ENCODE results near the gene RAB6B. TPM values are rescaled to one million over a fixed set of nuclear protein-coding genes. Genes with fewer than 3 reads are reported as not detected.

Gene RAB6B
- total RNA-seq, 1 experiment from 2014 or later = 0.52 TPM

DNA sequence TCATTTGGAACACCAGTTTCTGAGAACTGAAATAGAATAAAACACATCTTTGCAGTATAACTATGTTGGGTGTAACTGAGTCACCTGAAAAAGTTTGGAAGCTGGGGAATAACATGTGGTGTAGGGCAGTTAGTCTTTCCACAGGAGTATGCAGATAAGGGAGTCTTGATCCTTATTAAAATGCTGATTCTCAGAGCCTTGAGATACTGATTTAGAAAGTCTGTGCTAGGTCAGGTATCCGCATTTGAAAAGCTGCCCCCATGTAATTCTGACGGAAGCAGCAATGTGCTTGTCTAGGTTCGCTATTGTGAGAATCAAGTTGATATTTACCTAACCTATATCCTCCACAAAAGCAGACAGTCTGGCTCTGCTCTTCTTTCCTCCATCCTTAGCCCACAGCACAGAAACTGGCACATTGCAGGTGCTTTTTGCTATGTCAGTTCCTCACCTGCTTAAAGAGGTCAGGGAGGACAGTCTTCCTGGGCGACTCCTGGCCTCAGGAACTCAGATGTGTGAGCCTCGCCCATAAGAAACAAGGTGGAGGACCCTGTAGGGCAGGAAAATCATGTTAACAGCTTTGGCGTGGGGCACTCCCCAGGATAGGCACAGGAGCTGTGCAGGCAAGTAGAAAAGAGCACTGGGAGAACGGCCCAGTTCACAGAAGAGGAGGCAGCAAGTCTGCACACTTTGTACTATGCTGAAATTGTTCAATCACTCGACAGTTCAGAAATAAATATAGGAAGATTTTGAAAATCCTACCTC, 117.7 kb downstream of the RAB6B start:
- POLR2A ChIA-PET (ENCODE audit: unreplicated experiment) = no interaction called here
- no peak for DNase-seq

DNA sequence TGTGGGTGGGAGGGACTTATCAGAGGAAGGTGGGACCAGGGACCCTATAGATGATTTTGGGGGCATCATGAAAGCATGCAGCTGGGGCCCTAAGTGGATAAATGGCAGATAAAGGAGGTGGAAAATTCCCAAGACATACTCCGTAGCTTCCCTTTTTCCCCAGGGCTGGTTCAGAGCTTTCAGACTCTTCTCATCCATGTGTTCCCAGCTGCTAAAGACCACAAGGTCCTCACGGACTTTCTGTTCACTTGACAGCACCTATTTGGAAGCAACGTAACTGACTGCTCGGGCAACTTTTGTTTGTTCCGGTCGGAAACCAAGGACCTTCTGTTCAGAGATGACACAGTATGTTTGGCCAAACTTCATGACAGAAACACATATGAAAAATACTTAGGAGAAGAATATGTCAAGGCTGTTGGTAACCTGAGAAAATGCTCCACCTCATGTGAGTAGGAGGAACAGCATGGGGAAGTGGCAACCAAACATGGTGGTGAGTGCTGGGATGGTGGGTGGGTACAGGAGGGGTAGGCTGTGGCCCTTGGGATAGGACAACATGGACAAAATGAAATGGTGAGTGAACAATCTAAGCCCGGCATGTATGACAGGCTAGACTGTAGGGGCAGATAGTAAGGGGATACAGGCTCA, 118.8 kb downstream of the RAB6B start:
- Histone ChIP-seq H3K79me2 (ENCODE audit: low read depth) (no peaks in the 10 kb centered on the region), H3K9me3 (ENCODE audit: insufficient read depth, low read depth) (no peaks in the 10 kb centered on the region), H3K4me1 (replicated peaks; ENCODE audit: insufficient read depth) (no peaks in the 10 kb centered on the region), H3K4me3 (no peak overlapping the region), H2AFZ (no peak overlapping the region), H3K27ac (no peak overlapping the region), H4K20me1 (ENCODE audit: insufficient read depth) (no peaks in the 10 kb centered on the region), H3F3A (ENCODE audit: insufficient read depth, low read depth) (no peaks in the 10 kb centered on the region), H3K9me2 (ENCODE audit: insufficient read depth) (no peaks in the 10 kb centered on the region), H3K36me3 (ENCODE audit: low read depth) (no peaks in the 10 kb centered on the region), H3K27me3 (ENCODE audit: insufficient read depth, low read depth) (0 out of 2 replicates have a peak, but pooled peaks cover 8% of the 10 kb centered on the region), H3K4me2 (no peak overlapping the region)
- TF ChIP-seq EZH2 (IDR thresholded peaks at IDR 0.05; ENCODE audit: low read depth) = no peak
- TF ChIP-seq, protein P1, sequence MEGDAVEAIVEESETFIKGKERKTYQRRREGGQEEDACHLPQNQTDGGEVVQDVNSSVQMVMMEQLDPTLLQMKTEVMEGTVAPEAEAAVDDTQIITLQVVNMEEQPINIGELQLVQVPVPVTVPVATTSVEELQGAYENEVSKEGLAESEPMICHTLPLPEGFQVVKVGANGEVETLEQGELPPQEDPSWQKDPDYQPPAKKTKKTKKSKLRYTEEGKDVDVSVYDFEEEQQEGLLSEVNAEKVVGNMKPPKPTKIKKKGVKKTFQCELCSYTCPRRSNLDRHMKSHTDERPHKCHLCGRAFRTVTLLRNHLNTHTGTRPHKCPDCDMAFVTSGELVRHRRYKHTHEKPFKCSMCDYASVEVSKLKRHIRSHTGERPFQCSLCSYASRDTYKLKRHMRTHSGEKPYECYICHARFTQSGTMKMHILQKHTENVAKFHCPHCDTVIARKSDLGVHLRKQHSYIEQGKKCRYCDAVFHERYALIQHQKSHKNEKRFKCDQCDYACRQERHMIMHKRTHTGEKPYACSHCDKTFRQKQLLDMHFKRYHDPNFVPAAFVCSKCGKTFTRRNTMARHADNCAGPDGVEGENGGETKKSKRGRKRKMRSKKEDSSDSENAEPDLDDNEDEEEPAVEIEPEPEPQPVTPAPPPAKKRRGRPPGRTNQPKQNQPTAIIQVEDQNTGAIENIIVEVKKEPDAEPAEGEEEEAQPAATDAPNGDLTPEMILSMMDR (conservative IDR thresholded peaks at IDR 0.05) = no peak
- POLR2A ChIA-PET (ENCODE audit: unreplicated experiment) = interaction anchor here (0.6 kb wide), 1 partner anchor 335 kb away, joined by 10 read pairs; no protein-coding TSS in a partner anchor
- DNase-seq = no peak
- intact Hi-C loops (cut with micrococcal nuclease; ENCODE audit: unreplicated experiment) = no loop called here
- CTCF ChIA-PET = no interaction called here
- BruUV-seq (replicated peaks) = no TSS peak

More for the DNA sequence above, 117.7 kb downstream of the RAB6B start:
- intact Hi-C loops (cut with micrococcal nuclease; ENCODE audit: unreplicated experiment) = no loop called here
- Histone ChIP-seq H3K36me3 (ENCODE audit: low read depth) (no peaks in the 10 kb centered on the region), H3K4me2 (no peak overlapping the region), H4K20me1 (ENCODE audit: insufficient read depth) (no peaks in the 10 kb centered on the region), H3K4me1 (replicated peaks; ENCODE audit: insufficient read depth) (no peaks in the 10 kb centered on the region), H3K79me2 (ENCODE audit: low read depth) (no peaks in the 10 kb centered on the region), H3K27ac (no peak overlapping the region), H3K9me2 (ENCODE audit: insufficient read depth) (no peaks in the 10 kb centered on the region), H3K27me3 (ENCODE audit: insufficient read depth, low read depth) (0 out of 2 replicates have a peak, but pooled peaks cover 8% of the 10 kb centered on the region), H3F3A (ENCODE audit: insufficient read depth, low read depth) (no peaks in the 10 kb centered on the region), H2AFZ (no peak overlapping the region), H3K9me3 (ENCODE audit: insufficient read depth, low read depth) (no peaks in the 10 kb centered on the region), H3K4me3 (no peak overlapping the region)
- CTCF ChIA-PET = no interaction called here
- BruUV-seq (replicated peaks) = no TSS peak
- TF ChIP-seq, protein P1 (conservative IDR thresholded peaks at IDR 0.05) = no peak
- no peak for TF ChIP-seq EZH2 (IDR thresholded peaks at IDR 0.05; ENCODE audit: low read depth)

DNA sequence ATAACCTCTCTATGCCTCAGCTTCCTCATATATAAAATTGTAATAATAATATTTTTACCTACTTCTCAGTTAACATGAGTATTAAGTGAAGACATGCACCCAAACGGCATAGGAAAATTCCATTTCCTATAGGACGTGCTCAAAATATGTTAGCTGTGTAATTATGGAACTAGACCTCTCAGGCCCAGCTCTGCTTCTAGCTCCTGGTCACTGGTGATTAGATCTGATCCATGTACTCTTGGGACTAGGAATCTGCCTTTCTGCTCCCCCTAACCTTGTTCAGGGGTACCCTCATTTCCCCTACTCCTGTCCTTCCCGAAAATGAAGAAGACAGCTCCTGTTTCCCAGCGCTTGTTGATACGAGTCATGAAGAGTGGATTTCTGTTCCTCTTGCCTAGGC, 119.8 kb downstream of the RAB6B start:
- no peaks in the 10 kb centered on the region for H3K4me1 ChIP-seq (replicated peaks; ENCODE audit: insufficient read depth)
- H2AFZ ChIP-seq = no peak overlapping the region
- no peak overlapping the region for H3K4me3 ChIP-seq
- no TSS peak for BruUV-seq (replicated peaks)
- no peak overlapping the region for H3K27ac ChIP-seq
- intact Hi-C loops (cut with micrococcal nuclease; ENCODE audit: unreplicated experiment) = no loop called here
- H3F3A ChIP-seq (ENCODE audit: insufficient read depth, low read depth) = no peaks in the 10 kb centered on the region
- no peaks in the 10 kb centered on the region for H3K36me3 ChIP-seq (ENCODE audit: low read depth)
- no peaks in the 10 kb centered on the region for H3K79me2 ChIP-seq (ENCODE audit: low read depth)
- no peaks in the 10 kb centered on the region for H3K9me3 ChIP-seq (ENCODE audit: insufficient read depth, low read depth)
- 0 out of 2 replicates have a peak, but pooled peaks cover 8% of the 10 kb centered on the region for H3K27me3 ChIP-seq (ENCODE audit: insufficient read depth, low read depth)
- H3K4me2 ChIP-seq = no peak overlapping the region
- ChIA-PET CTCF (interaction anchor here (0.6 kb wide), 1 partner anchor 147 kb away, joined by 7 read pairs; no protein-coding TSS in a partner anchor), POLR2A (ENCODE audit: unreplicated experiment) (no interaction called here)
- H4K20me1 ChIP-seq (ENCODE audit: insufficient read depth) = no peaks in the 10 kb centered on the region
- H3K9me2 ChIP-seq (ENCODE audit: insufficient read depth) = no peaks in the 10 kb centered on the region
- no peak for DNase-seq
- TF ChIP-seq, protein P1 (conservative IDR thresholded peaks at IDR 0.05) = no peak
- no peak for TF ChIP-seq EZH2 (IDR thresholded peaks at IDR 0.05; ENCODE audit: low read depth)

Measured in PC-9 (cell line).